HL-60 (cell line): ENCODE measurements around the gene ZNF141.

Experiments used
- CTCF ChIP-seq: IDR thresholded peaks from one replicate; pipeline ENCODE4 v1.5.1; 2011; ENCODE audit warnings: low read length, control low read depth, inconsistent platforms; ENCODE audit not compliant: insufficient read depth
- GABPA ChIP-seq: IDR thresholded peaks from 2 replicates; pipeline ENCODE4 v1.6.1; 2012; ENCODE audit warnings: low read depth
- POLR2AphosphoS5 ChIP-seq: IDR thresholded peaks from 2 replicates; pipeline ENCODE4 v1.6.1; 2012; ENCODE audit warnings: low read depth

- TF ChIP-seq CTCF (no peak), GABPA (no peak), POLR2AphosphoS5 (no peak)
Observed at GRCh38 chr4:404006-404405, 66.4 kb downstream of the ZNF141 start.
